Retinal pigment epithelial cell (primary cell): ENCODE results near the gene BUD23.
A peak's percentile ranks its signal among the peaks of the same experiment; 100 is the strongest.

Source experiments
- DNase-seq: peaks from one replicate; pipeline ENCODE4 v3.0.0-alpha.2; 2010; ENCODE audit warnings: low read depth
- H3K4me3 ChIP-seq: 2 replicates; pipeline ENCODE4 v1.5.1; 2011; ENCODE audit warnings: mild to moderate bottlenecking, low read length, control low read depth, moderate library complexity
- CTCF ChIP-seq: conservative IDR thresholded peaks from 2 replicates; pipeline ENCODE4 v1.5.1; 2011; ENCODE audit warnings: low read depth, low read length, control low read depth, inconsistent platforms

BUD23 gene

GRCh38 chr7:73739387-73739767 is 56.0 kb downstream of the BUD23 start:
- peak overlapping the region; percentile 73 for H3K4me3 ChIP-seq
- no peak for TF ChIP-seq CTCF
- no peak for DNase-seq

DNA sequence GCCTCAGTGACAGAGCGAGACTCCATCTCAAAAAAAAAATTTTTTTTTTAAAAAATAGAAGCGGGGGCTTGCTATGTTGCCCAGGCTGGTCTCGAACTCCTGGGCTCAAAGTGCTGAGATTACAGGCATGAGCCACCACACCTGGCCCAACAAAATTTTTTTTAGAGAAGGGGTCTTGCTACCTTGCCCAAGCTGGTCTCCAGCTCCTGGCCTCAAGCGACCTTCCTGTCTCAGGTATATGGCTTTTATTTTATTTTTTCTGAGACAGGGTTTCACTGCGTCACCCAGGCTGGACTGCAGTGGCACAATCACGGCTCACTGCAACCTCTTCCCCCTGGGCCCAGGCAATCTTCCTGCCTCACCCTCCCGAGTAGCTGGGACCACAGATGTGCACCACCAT is 56.8 kb downstream of the BUD23 start:
- no peak for TF ChIP-seq CTCF
- DNase-seq = no peak
- no peak overlapping the region for H3K4me3 ChIP-seq

DNA sequence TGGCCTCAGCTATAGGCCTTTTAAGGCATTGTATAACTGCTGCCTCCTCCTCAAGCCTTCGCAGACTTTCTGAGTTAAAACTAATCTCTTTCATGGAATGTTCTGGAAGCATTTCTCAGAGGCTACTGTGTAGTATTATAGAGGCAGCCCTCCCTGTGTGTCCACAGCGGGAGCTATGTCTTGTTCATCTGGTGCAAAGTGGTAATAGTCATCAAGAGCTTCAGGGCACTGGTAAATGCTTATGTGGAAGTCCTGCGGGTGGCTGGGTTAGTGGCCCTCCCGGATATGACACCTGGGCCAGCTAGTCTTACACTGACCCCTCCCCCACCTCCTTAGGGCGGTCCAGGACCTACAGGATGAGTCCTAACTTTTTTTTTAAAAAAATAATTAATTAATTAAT is 57.4 kb downstream of the BUD23 start:
- no peak for DNase-seq
- no peak overlapping the region for H3K4me3 ChIP-seq
- TF ChIP-seq CTCF = no peak

- H3K4me3 ChIP-seq = no peak overlapping the region
- TF ChIP-seq CTCF = no peak
- DNase-seq = no peak
These were observed 58.2 kb downstream of the BUD23 start for GRCh38 chr7:73741600-73741999.

DNA sequence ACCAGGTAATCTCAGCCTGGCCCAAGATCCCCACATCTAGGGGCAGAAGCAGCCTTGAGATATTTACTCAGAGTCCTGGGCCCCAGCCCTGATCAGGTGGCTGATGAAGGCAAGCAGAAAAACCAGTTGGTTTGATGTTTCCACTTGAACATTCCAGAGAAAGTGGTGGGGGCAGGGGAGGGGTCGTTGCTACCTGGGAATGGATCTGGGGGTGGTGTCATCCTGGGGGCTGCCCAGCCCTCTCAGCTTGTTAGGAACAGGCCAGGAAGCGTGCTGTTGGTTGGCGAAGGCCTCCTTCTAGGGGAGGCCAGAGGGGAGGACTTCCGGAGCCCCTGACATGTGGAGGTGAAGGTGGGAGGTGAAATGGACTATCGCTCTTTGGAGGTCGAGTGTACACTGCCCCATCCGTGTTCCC is 58.9 kb downstream of the BUD23 start:
- no peak for TF ChIP-seq CTCF
- no peak for DNase-seq
- H3K4me3 ChIP-seq = no peak overlapping the region

- no peak for TF ChIP-seq CTCF
- peak; percentile 72 for DNase-seq
- H3K4me3 ChIP-seq = peak overlapping the region; percentile 35
These were observed 59.6 kb downstream of the BUD23 start for GRCh38 chr7:73742753-73743641.

GRCh38 chr7:73746378-73746777 is 63.0 kb downstream of the BUD23 start:
- H3K4me3 ChIP-seq = no peak overlapping the region
- no peak for DNase-seq
- no peak for TF ChIP-seq CTCF
